DOHH2 (cell line): ENCODE data around the gene CACHD1.

Experiments
- CTCF ChIP-seq: fragments of 200-600 bp; sonication (generic); IDR thresholded peaks from one replicate; pipeline ENCODE4 v1.5.1; 2014; ENCODE audit warnings: antibody characterized with exemption, mild to moderate bottlenecking, low read depth, low read length; ENCODE audit not compliant: poor library complexity, severe bottlenecking
- EZH2phosphoT487 ChIP-seq: fragments of 200-600 bp; sonication (generic); IDR thresholded peaks from 2 replicates; pipeline ENCODE4 v1.6.1; 2017; ENCODE audit warnings: borderline replicate concordance, mild to moderate bottlenecking, antibody characterized with exemption, low read length, moderate library complexity, mixed read lengths

- TF ChIP-seq CTCF (no peak), EZH2phosphoT487 (no peak)
Observed at GRCh38 chr1:64680599-64680998, 210.7 kb downstream of the CACHD1 start.
